GM19043 (cell line): ENCODE data around the gene TRAF3.

ENCODE experiments used
- ATAC-seq: cut with Tn5 transposase; IDR thresholded peaks from one replicate; pipeline ENCODE4 v1.9.1; 2021; ENCODE audit warnings: low read depth; ENCODE audit not compliant: unreplicated experiment

TRAF3 gene

DNA sequence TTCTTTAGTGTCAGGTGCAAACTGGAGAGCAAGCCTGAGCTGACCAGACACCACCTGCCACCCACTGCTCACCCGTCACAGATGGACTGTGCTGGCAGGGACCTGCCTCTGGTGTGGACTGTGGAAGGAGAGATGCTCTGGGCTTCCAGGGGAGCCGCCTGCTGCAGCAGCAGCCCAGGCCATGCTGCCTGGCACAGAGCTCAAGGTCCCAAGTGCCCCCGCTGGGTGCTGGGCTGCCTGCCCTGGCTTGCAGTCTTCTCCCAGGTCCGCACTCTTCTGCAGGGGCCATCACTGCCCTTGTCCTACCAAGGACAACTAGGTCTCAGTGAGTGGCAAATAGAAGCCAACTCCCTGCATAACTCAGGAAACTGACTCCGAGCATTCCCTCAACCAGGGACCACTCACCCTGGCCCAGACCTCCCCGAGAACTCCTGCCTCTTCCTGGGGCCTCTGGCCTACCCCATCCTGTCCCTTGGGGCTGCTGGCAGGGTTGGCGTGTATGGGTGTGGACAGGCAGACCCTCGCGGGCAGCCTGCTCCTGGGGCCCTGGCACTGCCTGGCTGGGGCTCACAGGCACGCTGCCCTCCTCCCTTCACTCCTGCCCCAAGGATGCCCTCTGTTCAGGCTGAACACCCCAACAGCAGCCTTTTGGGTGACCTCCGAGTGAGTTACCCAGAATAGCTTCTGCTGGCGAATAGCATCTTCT is 154.5 kb downstream of the TRAF3 start:
- ATAC-seq = no peak

DNA sequence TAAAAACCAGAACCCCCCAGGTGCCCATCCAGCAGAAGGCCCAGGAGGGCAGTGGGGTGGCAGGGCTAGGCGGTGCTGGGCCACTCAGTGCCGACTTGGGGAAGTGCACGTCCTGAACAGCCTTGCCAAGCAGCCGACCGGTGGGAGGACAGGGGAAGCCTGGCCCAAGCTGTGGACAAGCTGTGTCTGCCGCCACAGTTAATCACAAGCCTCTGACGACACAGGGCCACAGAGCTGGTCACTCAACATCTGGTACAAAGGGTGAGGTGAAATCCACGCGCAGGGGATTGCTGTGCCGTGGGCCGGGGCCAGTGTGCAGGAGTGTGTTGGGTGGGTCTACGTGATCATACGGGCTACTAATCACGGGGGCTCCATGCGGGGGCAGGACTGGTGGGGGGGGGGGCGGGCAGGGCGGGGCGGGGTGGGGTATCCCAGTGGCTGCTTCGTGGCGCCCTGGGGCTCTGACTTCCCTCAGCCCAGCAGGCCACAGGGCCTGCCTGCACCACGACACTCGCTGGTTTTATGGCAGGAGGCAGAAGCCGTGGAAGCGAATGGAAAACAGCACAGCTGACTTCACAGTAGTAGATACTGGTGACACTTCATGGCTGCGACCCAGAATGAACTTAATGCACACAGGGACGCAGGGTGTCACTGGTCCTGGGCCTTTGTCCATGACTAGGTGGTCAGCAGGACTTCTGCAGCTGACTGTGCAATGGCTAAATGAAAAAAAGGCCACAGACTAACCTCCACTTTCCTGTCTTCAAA is 155.4 kb downstream of the TRAF3 start:
- no peak for ATAC-seq

DNA sequence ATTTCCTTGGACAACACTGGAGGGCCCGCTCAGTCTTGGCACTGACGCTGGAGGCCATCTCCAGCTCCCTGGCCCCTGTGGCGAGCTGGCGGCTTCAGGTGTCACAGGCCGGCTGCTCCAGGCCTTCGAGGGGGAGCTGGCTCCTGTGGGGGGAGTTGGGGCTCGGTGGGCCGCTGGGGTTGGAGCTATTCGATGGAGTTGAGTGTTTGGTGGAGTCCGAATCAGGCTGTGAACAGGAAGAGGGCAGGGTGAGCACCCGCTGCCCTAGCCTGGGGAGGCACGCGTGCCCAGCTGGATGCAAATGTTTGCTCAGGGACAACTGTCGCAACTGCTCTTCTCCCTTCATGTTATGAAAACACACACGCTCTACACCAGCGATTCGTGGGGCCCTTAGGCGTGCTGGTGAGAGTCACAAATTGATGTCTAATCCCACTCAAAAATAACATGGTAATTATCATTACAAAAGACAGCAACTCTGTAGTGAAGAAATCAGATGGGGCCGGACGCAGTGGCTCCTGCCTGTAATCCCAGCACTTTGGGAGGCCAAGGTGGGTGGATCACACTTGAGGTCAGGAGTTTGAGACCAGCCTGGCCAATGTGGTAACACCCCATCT is 156.5 kb downstream of the TRAF3 start:
- no peak for ATAC-seq

DNA sequence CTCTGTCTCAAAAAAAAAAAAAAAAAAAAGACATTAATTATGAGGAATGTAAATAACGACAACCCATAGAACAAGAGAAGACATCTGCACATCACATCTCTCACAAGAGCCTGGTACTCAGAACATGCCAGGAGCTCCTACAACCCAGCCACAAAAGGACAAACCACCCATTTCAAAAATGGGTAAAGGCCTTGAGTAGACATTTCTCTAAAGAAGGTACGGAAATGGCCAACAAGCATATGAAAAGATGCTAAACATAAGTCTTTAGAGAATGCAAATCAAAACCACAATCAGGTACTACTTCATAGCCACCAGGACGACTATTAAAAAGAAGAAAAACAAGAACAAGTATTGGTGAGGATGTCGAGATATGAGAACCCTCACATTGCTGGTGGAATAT is 158.5 kb downstream of the TRAF3 start:
- ATAC-seq = no peak

GRCh38 chr14:102937331-102938175 is 160.3 kb downstream of the TRAF3 start:
- ATAC-seq = no peak

GRCh38 chr14:102938191-102938590 is 160.9 kb downstream of the TRAF3 start:
- ATAC-seq = no peak

DNA sequence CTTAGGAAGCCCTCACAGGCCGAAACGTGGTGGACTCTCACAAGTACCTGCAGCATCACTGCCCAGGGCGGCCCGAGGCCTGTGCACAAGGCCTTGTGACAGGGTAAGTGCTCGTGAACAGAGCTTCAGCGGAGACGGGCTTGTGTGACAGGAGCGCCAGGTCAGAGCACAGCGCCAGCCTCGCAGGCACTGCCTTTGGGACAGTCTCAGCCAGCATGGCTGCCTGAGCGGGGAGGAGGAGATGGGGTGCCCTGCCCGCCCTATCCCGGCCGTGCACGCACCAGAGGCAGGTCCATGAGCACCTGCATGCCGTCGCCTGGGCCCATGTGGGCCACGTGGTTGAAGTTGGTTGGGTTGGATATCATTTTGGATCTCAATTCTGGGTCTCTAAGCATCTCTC is 162.1 kb downstream of the TRAF3 start:
- no peak for ATAC-seq

- ATAC-seq = no peak
These were observed 162.7 kb downstream of the TRAF3 start for GRCh38 chr14:102939820-102940561.

- ATAC-seq = no peak
These were observed 163.6 kb downstream of the TRAF3 start for GRCh38 chr14:102940729-102941362.

DNA sequence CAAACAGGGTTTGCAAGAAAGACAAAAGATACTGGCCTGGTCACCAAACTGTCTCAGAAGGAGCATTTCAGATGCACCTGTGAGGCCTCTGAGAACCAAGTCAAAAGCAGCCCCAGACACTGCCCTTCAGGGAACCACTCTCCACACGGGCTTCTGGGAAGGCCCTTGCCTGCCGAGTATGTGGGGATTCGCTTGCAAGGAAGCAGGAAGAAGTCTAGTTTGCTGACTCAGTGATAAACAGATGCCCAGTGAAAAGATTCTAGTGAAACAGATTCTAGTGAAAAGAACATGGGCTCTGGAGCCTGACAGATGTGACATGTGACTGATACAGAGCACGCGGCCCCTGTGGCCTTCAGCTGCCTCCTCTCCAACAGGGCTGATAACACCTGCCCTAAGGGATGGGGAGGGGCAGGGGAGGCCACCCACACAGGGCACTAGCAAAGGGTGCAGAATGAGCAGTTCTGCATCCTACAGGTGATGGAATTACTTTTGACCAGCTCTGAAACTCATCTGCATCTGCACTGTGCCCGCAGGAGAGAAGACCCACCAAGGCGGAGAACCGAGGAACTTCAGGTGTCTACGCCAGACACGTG is 164.3 kb downstream of the TRAF3 start:
- no peak for ATAC-seq

- no peak for ATAC-seq
These were observed 164.8 kb downstream of the TRAF3 start for GRCh38 chr14:102942069-102942468.

- no peak for ATAC-seq
These were observed 166.2 kb downstream of the TRAF3 start for GRCh38 chr14:102943454-102943853.

DNA sequence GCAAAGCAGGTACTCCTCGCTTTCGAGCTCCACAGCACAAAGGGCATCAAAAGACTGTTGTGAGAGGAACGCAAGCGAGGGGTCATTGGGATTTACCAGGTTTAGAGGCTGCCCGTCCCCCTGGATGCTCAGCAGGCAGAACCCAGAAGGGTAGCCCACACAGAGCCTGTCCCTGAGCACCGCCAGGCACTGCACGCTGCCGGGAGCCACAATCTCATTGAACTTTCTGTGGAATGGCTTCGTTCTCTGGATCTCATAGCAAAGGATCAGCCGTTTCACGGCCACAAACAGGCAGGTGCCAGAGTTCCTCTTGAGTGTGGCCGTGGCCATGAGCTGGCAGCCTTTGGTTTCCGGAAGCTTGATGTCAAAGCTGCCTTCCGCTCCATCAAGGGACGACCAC is 166.7 kb downstream of the TRAF3 start:
- no peak for ATAC-seq

DNA sequence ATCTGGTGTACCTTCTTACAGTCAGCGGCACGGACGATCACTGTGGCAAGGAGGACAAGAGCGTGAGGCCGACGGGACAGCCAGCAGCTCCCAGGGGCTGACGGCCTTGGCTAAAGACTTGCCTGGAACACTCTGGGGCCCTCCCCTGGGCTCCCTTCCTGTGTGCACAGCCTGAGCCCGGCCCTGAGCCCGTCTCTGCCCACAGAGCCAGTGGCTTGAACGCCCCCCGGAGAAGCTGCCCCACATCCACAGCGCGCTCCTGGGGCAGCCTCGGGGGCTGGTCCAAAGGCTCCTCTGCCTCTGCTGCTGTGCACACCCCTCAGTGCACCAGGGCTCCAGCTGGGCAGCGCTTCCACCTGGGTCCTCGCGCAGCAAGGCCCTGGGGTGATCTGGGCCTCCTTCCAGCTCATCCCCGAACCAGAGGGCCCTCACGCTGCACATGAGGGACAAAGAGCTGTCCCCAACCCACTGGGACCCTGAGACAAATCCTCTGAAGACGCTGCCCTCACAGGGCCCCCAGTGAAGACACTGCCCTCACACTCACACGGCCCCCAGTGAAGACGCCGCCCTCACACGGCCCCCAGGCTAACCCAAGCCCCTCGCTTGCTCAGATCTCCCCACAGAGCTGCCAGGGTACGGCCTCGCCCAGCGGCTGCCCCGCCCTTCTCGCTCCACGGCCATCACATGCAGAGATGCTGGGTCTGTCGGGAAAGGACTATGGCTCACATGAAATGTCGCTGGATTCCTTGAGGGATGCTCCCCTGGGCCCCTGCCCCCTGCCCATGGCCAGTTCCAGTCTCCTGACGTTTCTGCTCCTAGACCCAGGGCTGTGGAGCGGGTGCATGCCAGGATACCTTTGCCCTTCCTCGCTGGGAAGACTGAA is 167.4 kb downstream of the TRAF3 start:
- ATAC-seq = no peak

DNA sequence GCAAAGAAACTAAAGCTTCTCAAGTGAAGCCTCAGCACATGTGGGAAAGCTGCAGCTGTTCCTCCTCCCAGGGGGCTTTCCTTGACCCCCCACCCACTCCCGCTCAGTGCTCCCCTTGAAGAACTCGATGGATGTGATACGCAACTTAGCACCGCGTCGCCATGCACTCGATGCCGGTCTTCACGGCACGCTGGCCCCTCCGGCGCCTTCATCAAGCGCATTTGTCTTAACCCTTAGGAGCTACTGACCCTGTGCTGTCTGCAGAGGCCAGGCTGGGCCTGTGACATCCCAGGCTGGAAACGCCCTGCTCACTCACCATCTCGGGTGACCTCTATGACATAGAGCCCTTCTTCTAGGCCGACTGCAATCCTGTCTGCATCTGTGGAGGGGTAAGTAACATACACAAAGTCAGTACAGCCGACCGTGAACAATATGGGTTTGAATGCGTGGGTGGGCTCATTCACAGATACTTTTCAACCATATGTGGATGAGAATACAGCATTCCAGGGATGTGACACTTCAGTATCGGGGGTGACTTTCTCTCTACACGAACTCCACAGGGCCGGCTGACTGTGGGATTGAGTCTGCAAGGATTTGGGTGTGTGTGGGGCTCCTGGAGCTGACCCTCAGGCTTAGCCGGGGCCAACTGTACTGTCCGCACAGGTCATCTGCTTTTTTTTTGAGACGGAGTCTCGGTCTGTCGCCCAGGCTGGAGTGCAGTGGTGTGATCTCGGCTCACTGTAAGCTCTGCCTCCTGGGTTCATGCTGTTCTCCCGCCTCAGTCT is 168.3 kb downstream of the TRAF3 start:
- ATAC-seq = no peak

GRCh38 chr14:102947321-102948103 is 170.3 kb downstream of the TRAF3 start:
- no peak for ATAC-seq

- ATAC-seq = no peak
These were observed 171.4 kb downstream of the TRAF3 start for GRCh38 chr14:102948698-102949061.
